ENCODE measurements around the gene PAK5. TPM values are rescaled to one million over a fixed set of nuclear protein-coding genes. Genes with fewer than 3 reads are reported as not detected.

The PAK5 gene
- total RNA-seq, 1 donor, result not detected

DNA sequence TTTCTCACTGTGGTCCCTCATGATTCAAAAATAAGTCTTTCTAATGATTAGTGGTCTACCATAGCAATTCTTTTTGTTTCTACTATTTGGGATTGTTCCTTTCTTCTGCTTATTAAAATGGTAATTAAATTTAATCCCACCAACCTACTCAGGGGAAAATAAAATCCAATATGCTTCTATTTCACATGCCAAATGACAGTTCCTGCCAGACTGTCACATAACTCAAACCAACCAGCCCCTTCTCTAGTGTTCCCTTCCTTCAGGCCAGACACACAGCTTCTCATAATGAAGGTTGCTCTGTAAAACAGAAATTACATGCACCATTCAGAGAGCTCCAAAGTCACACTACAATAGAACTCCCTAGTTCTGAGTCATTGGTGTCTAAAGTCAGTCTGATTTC, 23.2 kb downstream of the PAK5 start:
- no peaks in the 10 kb centered on the region for H3K9me3 ChIP-seq (ENCODE audit: low read depth, low read length)
- H3K27me3 ChIP-seq (ENCODE audit: insufficient read depth, low read length), result no peaks in the 10 kb centered on the region
- H3K4me1 ChIP-seq (ENCODE audit: insufficient read depth, low read length), result no peaks in the 10 kb centered on the region
- no peak overlapping the region for H3K4me3 ChIP-seq (ENCODE audit: low read length)

DNA sequence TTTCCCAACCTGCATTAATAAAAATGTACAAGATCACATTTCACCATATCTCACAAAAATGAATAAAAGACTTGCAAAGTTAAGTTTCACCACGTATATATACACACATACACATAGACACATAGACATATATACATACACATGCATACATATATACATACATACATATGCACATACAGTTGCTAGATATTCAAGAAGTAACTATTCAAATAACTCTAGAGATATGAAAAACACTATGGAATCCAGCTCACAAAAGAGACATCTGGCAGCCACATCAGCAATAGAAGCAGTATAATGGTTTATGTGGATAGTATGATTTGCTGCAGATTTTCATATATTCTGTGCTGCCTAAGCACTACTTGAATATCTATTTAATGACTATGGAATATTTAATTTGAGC, 28.1 kb downstream of the PAK5 start:
- Histone ChIP-seq H3K9me3 (ENCODE audit: low read depth, low read length) (no peaks in the 10 kb centered on the region), H3K4me1 (ENCODE audit: insufficient read depth, low read length) (no peaks in the 10 kb centered on the region), H3K27me3 (ENCODE audit: insufficient read depth, low read length) (no peaks in the 10 kb centered on the region), H3K4me3 (ENCODE audit: low read length) (no peak overlapping the region)

DNA sequence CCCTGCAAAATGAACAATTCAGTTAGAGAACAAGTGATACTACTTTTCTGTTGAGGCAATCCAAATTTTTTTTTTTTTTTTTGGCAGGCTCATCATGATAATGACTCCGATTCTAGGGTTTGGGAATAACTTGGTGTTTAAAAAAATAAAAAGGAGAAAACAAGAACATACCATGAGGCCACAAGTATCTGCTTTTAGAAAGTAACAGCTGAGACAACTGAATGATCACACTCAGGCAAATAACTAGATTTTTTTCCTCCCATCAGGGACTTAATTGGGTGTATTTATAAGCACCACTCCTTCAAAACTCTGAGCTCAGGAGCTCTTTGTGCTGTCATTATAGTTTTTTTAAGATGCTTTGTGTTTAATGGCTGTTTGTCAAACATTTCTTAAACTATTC, 29.6 kb downstream of the PAK5 start:
- Histone ChIP-seq H3K4me1 (ENCODE audit: insufficient read depth, low read length) (no peaks in the 10 kb centered on the region), H3K4me3 (ENCODE audit: low read length) (no peak overlapping the region)

GRCh38 chr20:9808166-9808565, 30.7 kb downstream of the PAK5 start:
- Histone ChIP-seq H3K4me1 (ENCODE audit: insufficient read depth, low read length) (no peaks in the 10 kb centered on the region), H3K27me3 (ENCODE audit: insufficient read depth, low read length) (no peaks in the 10 kb centered on the region), H3K4me3 (ENCODE audit: low read length) (no peak overlapping the region), H3K9me3 (ENCODE audit: low read depth, low read length) (no peaks in the 10 kb centered on the region)

More for the DNA sequence above, 29.6 kb downstream of the PAK5 start:
- Histone ChIP-seq H3K27me3 (ENCODE audit: insufficient read depth, low read length) (no peaks in the 10 kb centered on the region), H3K9me3 (ENCODE audit: low read depth, low read length) (no peaks in the 10 kb centered on the region)

DNA sequence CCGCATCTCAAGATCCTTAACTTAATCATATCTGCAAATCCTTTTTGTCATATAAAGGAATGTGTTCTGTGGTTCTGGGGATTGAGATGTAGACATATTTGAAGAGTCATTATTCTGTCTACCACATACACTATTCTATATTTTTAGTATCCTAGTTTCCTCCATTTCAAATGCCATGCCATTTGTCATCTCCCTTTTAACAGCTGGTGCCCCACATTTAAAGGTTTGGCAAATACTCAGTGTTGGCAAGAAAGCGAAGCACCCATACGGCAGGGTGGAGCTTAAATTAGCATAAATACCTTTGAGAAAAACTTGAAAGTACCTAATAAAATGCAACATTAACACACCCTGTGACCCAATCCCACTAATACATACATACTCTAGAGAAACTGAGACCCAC, 31.7 kb downstream of the PAK5 start:
- H3K4me1 ChIP-seq (ENCODE audit: insufficient read depth, low read length), result no peaks in the 10 kb centered on the region
- H3K4me3 ChIP-seq (ENCODE audit: low read length), result no peak overlapping the region
- no peaks in the 10 kb centered on the region for H3K27me3 ChIP-seq (ENCODE audit: insufficient read depth, low read length)
- no peaks in the 10 kb centered on the region for H3K9me3 ChIP-seq (ENCODE audit: low read depth, low read length)

- no peak overlapping the region for H3K4me3 ChIP-seq (ENCODE audit: low read length)
These were observed 38.5 kb downstream of the PAK5 start for GRCh38 chr20:9800421-9800820.

DNA sequence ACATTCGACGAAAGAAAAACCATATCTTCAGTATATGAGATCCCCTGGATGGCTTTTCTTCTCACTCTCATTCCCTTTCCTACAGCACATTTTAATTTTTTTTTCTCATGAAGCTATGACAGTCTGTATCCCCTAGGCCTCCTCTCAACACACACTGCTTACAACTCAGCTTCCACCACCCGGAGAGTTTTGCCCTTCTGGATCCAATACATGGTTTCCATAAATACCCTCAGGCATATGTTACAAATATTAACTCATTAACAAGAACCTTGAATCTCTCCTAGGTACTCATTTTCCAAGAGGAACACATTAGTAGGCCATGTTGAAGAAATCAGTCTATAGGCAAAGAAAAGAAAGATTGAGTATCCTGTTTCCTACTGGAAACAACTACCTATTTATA, 44.0 kb downstream of the PAK5 start:
- H3K4me3 ChIP-seq (ENCODE audit: low read length), result no peak overlapping the region
- no peaks in the 10 kb centered on the region for H3K4me1 ChIP-seq (ENCODE audit: insufficient read depth, low read length)
- no peaks in the 10 kb centered on the region for H3K27me3 ChIP-seq (ENCODE audit: insufficient read depth, low read length)
- H3K9me3 ChIP-seq (ENCODE audit: low read depth, low read length), result no peaks in the 10 kb centered on the region

More at GRCh38 chr20:9800421-9800820, 38.5 kb downstream of the PAK5 start:
- H3K27me3 ChIP-seq (ENCODE audit: insufficient read depth, low read length), result no peaks in the 10 kb centered on the region
- H3K9me3 ChIP-seq (ENCODE audit: low read depth, low read length), result no peaks in the 10 kb centered on the region
- no peaks in the 10 kb centered on the region for H3K4me1 ChIP-seq (ENCODE audit: insufficient read depth, low read length)

DNA sequence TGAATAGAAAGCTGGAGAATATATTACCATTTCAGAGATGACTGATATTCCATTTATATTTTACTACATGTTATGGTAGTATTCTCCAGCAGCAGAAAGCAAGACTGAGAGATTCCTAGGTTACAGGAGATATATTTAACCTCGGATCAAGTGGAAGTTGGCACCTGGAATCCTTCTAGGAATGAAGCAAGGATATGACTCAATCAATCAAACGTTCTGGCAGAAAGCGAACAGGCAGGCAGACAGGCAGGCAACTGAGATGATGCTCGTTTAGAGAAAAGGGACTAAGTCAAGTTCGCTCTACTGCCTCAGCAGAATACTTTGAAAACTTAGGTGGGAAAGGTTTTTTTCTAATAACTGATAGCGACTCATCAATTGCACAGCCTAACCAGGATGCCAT, 46.2 kb downstream of the PAK5 start:
- Histone ChIP-seq H3K4me1 (ENCODE audit: insufficient read depth, low read length) (no peaks in the 10 kb centered on the region), H3K9me3 (ENCODE audit: low read depth, low read length) (no peaks in the 10 kb centered on the region), H3K4me3 (ENCODE audit: low read length) (no peak overlapping the region), H3K27me3 (ENCODE audit: insufficient read depth, low read length) (no peaks in the 10 kb centered on the region)

GRCh38 chr20:9789131-9789530, 49.7 kb downstream of the PAK5 start:
- no peak overlapping the region for H3K4me3 ChIP-seq (ENCODE audit: low read length)
- H3K4me1 ChIP-seq (ENCODE audit: insufficient read depth, low read length), result no peaks in the 10 kb centered on the region
- H3K27me3 ChIP-seq (ENCODE audit: insufficient read depth, low read length), result no peaks in the 10 kb centered on the region
- H3K9me3 ChIP-seq (ENCODE audit: low read depth, low read length), result no peaks in the 10 kb centered on the region

GRCh38 chr20:9775176-9775575, 63.7 kb downstream of the PAK5 start:
- no peaks in the 10 kb centered on the region for H3K27me3 ChIP-seq (ENCODE audit: insufficient read depth, low read length)
- no peaks in the 10 kb centered on the region for H3K9me3 ChIP-seq (ENCODE audit: low read depth, low read length)

DNA sequence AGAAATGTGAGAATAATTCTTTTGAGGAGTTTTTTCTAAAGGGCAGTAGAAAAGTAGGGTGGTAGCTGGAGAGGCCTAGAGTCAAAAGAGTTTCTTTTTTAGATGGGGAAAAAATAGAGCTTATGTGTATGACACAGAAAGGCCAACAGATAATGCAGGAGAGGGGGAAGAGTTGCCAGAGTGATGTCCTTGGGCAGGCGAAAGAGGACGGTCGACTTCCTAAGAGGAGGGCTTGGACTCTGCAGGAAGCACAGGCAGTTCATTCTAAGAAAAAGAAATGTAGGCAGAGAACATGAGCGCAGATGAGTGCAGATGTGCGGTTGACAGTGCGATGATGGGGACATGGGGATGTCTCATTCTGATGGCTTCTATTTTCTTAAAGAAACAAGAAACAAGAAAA, 68.9 kb downstream of the PAK5 start:
- H3K4me1 ChIP-seq (ENCODE audit: insufficient read depth, low read length), result no peaks in the 10 kb centered on the region
- H3K9me3 ChIP-seq (ENCODE audit: low read depth, low read length), result no peaks in the 10 kb centered on the region
- no peak overlapping the region for H3K4me3 ChIP-seq (ENCODE audit: low read length)
- H3K27me3 ChIP-seq (ENCODE audit: insufficient read depth, low read length), result no peaks in the 10 kb centered on the region

More at GRCh38 chr20:9775176-9775575, 63.7 kb downstream of the PAK5 start:
- Histone ChIP-seq H3K4me3 (ENCODE audit: low read length) (no peak overlapping the region), H3K4me1 (ENCODE audit: insufficient read depth, low read length) (no peaks in the 10 kb centered on the region)

- Histone ChIP-seq H3K9me3 (ENCODE audit: low read depth, low read length) (peaks cover 9% of the 10 kb centered on the region), H3K27me3 (ENCODE audit: insufficient read depth, low read length) (no peaks in the 10 kb centered on the region), H3K4me1 (ENCODE audit: insufficient read depth, low read length) (no peaks in the 10 kb centered on the region), H3K4me3 (ENCODE audit: low read length) (no peak overlapping the region)
These were observed 77.4 kb downstream of the PAK5 start for GRCh38 chr20:9761476-9761875.

DNA sequence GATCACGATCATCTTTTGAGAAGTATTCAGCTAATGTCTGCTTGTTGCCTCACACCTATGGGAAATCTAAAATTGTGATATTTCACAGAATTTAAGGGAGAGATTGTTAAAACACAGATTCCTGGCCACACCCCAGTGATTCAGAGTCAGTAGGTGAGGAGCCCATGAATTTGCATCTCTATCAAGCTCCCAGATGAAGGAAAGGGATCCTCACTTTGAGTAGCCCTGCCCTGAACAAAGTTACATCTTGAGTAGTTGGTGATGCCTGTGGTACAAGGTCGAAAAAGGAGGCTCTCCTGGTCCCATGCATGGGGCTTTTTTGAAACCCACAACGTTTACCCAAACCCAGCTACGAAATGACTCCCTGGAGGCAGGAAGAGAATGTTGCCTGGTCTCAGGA, 79.5 kb downstream of the PAK5 start:
- Histone ChIP-seq H3K27me3 (ENCODE audit: insufficient read depth, low read length) (no peaks in the 10 kb centered on the region), H3K9me3 (ENCODE audit: low read depth, low read length) (peaks cover 9% of the 10 kb centered on the region), H3K4me3 (ENCODE audit: low read length) (no peak overlapping the region), H3K4me1 (ENCODE audit: insufficient read depth, low read length) (no peaks in the 10 kb centered on the region)

- Histone ChIP-seq H3K9me3 (ENCODE audit: low read depth, low read length) (peaks cover 9% of the 10 kb centered on the region), H3K4me3 (ENCODE audit: low read length) (no peak overlapping the region), H3K4me1 (ENCODE audit: insufficient read depth, low read length) (no peaks in the 10 kb centered on the region), H3K27me3 (ENCODE audit: insufficient read depth, low read length) (no peaks in the 10 kb centered on the region)
These were observed 80.1 kb downstream of the PAK5 start for GRCh38 chr20:9758752-9759151.

DNA sequence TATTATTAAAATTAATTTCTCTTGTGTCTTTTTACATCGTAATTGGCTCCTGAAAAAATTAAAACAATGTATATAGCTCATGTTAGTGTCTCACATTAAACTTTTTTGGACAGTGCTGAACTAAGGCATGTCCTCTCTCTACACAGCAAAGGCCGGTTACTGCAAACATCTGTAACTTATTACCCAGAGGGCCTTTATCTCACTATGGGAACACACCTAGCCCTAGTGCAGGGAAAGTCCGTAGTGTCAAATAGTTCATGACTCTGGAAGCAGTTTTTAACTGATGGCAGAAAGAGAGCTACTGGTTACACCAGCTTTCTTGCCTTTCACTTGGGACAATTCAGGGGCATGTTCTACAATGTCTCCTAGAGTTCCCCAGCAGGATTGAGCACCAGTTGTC, 82.2 kb downstream of the PAK5 start:
- H3K9me3 ChIP-seq (ENCODE audit: low read depth, low read length), result peaks cover 8% of the 10 kb centered on the region
- no peak overlapping the region for H3K4me3 ChIP-seq (ENCODE audit: low read length)
- H3K4me1 ChIP-seq (ENCODE audit: insufficient read depth, low read length), result no peaks in the 10 kb centered on the region
- no peaks in the 10 kb centered on the region for H3K27me3 ChIP-seq (ENCODE audit: insufficient read depth, low read length)

- H3K27me3 ChIP-seq (ENCODE audit: insufficient read depth, low read length), result no peaks in the 10 kb centered on the region
- no peaks in the 10 kb centered on the region for H3K9me3 ChIP-seq (ENCODE audit: low read depth, low read length)
- no peak overlapping the region for H3K4me3 ChIP-seq (ENCODE audit: low read length)
- no peaks in the 10 kb centered on the region for H3K4me1 ChIP-seq (ENCODE audit: insufficient read depth, low read length)
These were observed 83.6 kb downstream of the PAK5 start for GRCh38 chr20:9755301-9755700.

GRCh38 chr20:9744551-9744950, 94.3 kb downstream of the PAK5 start:
- no peaks in the 10 kb centered on the region for H3K27me3 ChIP-seq (ENCODE audit: insufficient read depth, low read length)
- no peaks in the 10 kb centered on the region for H3K4me1 ChIP-seq (ENCODE audit: insufficient read depth, low read length)
- H3K9me3 ChIP-seq (ENCODE audit: low read depth, low read length), result no peaks in the 10 kb centered on the region
- no peak overlapping the region for H3K4me3 ChIP-seq (ENCODE audit: low read length)

Measured in mononuclear cell (primary cell).